HepG2 (cell line): ENCODE results near the gene CCDC33.

Experiments used
- CTCF ChIP-seq: sonication (generic); formaldehyde crosslinking; IDR thresholded peaks from 2 replicates; pipeline ENCODE4 v1.5.0; 2020; ENCODE audit warnings: mild to moderate bottlenecking, missing genetic modification reagents, moderate library complexity
- KDM5A ChIP-seq: fragments of 200-600 bp; sonication (generic); IDR thresholded peaks from 2 replicates; pipeline ENCODE4 v1.7.0; 2018; ENCODE audit warnings: antibody characterized with exemption, mild to moderate bottlenecking, low read length, borderline replicate concordance
- THRA ChIP-seq: sonication (generic); formaldehyde crosslinking; IDR thresholded peaks from 2 replicates; pipeline ENCODE4 v1.4.0; 2020; ENCODE audit warnings: missing genetic modification reagents, borderline replicate concordance
- ZNF282 ChIP-seq: fragments of 450-650 bp; IDR thresholded peaks from 2 replicates; pipeline ENCODE4 v1.6.1; 2018; ENCODE audit not compliant: partially characterized antibody
- ZNF879 ChIP-seq: sonication (generic); formaldehyde crosslinking; IDR thresholded peaks from 2 replicates; pipeline ENCODE4 v1.8.1; 2023; ENCODE audit warnings: missing genetic modification reagents

- TF ChIP-seq KDM5A: no peak
- TF ChIP-seq ZNF282: no peak
- no peak for TF ChIP-seq ZNF879 (CRISPR knock-in tag)
- no peak for TF ChIP-seq CTCF (CRISPR knock-in tag)
- TF ChIP-seq THRA (CRISPR knock-in tag): no peak
Observed at GRCh38 chr15:74216949-74217348, 19.2 kb upstream of the CCDC33 start.
